IPS-18a (cell line): ENCODE results near the gene MSMO1.

Experiments used
- H3K27ac ChIP-seq: one replicate; pipeline ENCODE4 v1.5.1; 2013; ENCODE audit warnings: low read length
- H3K27me3 ChIP-seq: one replicate; pipeline ENCODE4 v1.6.1; 2013; ENCODE audit warnings: mild to moderate bottlenecking, low read length; ENCODE audit not compliant: control insufficient read depth, insufficient read depth
- H3K36me3 ChIP-seq: one replicate; pipeline ENCODE4 v1.6.1; 2013; ENCODE audit warnings: low read depth, low read length; ENCODE audit not compliant: control insufficient read depth
- H3K4me1 ChIP-seq: one replicate; pipeline ENCODE4 v1.6.1; 2013; ENCODE audit warnings: low read depth, low read length; ENCODE audit not compliant: control insufficient read depth
- H3K4me3 ChIP-seq: one replicate; pipeline ENCODE4 v1.5.1; 2013; ENCODE audit warnings: low read length
- H3K9ac ChIP-seq: one replicate; pipeline ENCODE4 v1.6.1; 2013; ENCODE audit warnings: mild to moderate bottlenecking, low read length, moderate library complexity
- H3K9me3 ChIP-seq: one replicate; pipeline ENCODE4 v1.6.1; 2013; ENCODE audit warnings: low read depth, low read length; ENCODE audit not compliant: control insufficient read depth

MSMO1 gene

GRCh38 chr4:165382640-165383039, 55.2 kb downstream of the MSMO1 start:
- peaks cover 16% of the 10 kb centered on the region for H3K4me1 ChIP-seq
- H3K27me3 ChIP-seq, result peaks cover 30% of the 10 kb centered on the region
- no peak overlapping the region for H3K9ac ChIP-seq
- H3K27ac ChIP-seq, result no peak overlapping the region
- no peak overlapping the region for H3K4me3 ChIP-seq
- H3K9me3 ChIP-seq, result no peaks in the 10 kb centered on the region
- no peaks in the 10 kb centered on the region for H3K36me3 ChIP-seq

- peaks cover 20% of the 10 kb centered on the region for H3K27me3 ChIP-seq
- H3K4me3 ChIP-seq, result no peak overlapping the region
- H3K4me1 ChIP-seq, result peaks cover 16% of the 10 kb centered on the region
- no peak overlapping the region for H3K9ac ChIP-seq
- no peaks in the 10 kb centered on the region for H3K36me3 ChIP-seq
- no peaks in the 10 kb centered on the region for H3K9me3 ChIP-seq
- no peak overlapping the region for H3K27ac ChIP-seq
Measured at GRCh38 chr4:165383591-165384073, 56.2 kb downstream of the MSMO1 start.

- Histone ChIP-seq H3K27ac (no peak overlapping the region), H3K36me3 (no peaks in the 10 kb centered on the region), H3K27me3 (peaks cover 16% of the 10 kb centered on the region), H3K9ac (no peak overlapping the region), H3K9me3 (no peaks in the 10 kb centered on the region), H3K4me1 (peaks cover 16% of the 10 kb centered on the region), H3K4me3 (no peak overlapping the region)
Measured at GRCh38 chr4:165384186-165384585, 56.7 kb downstream of the MSMO1 start.

GRCh38 chr4:165384598-165384997, 57.1 kb downstream of the MSMO1 start:
- Histone ChIP-seq H3K27ac (no peak overlapping the region), H3K4me3 (no peak overlapping the region), H3K27me3 (peaks cover 12% of the 10 kb centered on the region)

GRCh38 chr4:165385126-165385525, 57.7 kb downstream of the MSMO1 start:
- H3K36me3 ChIP-seq, result no peaks in the 10 kb centered on the region
- H3K4me3 ChIP-seq, result no peak overlapping the region
- no peak overlapping the region for H3K27ac ChIP-seq
- no peak overlapping the region for H3K9ac ChIP-seq
- H3K9me3 ChIP-seq, result no peaks in the 10 kb centered on the region
- H3K27me3 ChIP-seq, result peaks cover 7% of the 10 kb centered on the region
- H3K4me1 ChIP-seq, result peaks cover 11% of the 10 kb centered on the region

More at GRCh38 chr4:165384598-165384997, 57.1 kb downstream of the MSMO1 start:
- no peak overlapping the region for H3K9ac ChIP-seq
- no peaks in the 10 kb centered on the region for H3K9me3 ChIP-seq
- no peaks in the 10 kb centered on the region for H3K36me3 ChIP-seq
- peaks cover 16% of the 10 kb centered on the region for H3K4me1 ChIP-seq

GRCh38 chr4:165386328-165386727, 58.9 kb downstream of the MSMO1 start:
- Histone ChIP-seq H3K27me3 (no peaks in the 10 kb centered on the region), H3K9ac (no peak overlapping the region), H3K4me1 (peaks cover 3% of the 10 kb centered on the region), H3K36me3 (no peaks in the 10 kb centered on the region), H3K27ac (no peak overlapping the region), H3K4me3 (no peak overlapping the region), H3K9me3 (no peaks in the 10 kb centered on the region)

- no peak overlapping the region for H3K27ac ChIP-seq
- H3K27me3 ChIP-seq, result no peaks in the 10 kb centered on the region
- no peak overlapping the region for H3K4me3 ChIP-seq
- H3K9me3 ChIP-seq, result no peaks in the 10 kb centered on the region
- no peak overlapping the region for H3K9ac ChIP-seq
- no peaks in the 10 kb centered on the region for H3K36me3 ChIP-seq
- no peaks in the 10 kb centered on the region for H3K4me1 ChIP-seq
Measured at GRCh38 chr4:165388756-165389155, 61.3 kb downstream of the MSMO1 start.
